AG10803 (cell line): ENCODE data around the gene CFAP46.
"Not testable (repeated sequence)": the region's sequence is repeated elsewhere in the genome, so short reads cannot be mapped to it uniquely, and the experiment has no call there.

Experiments used
- DNase-seq: peaks from one replicate; pipeline ENCODE4 v3.0.0; 2010; ENCODE audit warnings: low read depth
- H3K4me3 ChIP-seq: 2 replicates; pipeline ENCODE4 v1.5.1; 2011; ENCODE audit warnings: mild to moderate bottlenecking, low read length, control low read depth
- TF ChIP-seq, protein P1 (sequence below): conservative IDR thresholded peaks from 2 replicates; pipeline ENCODE4 v1.5.1; 2011; ENCODE audit warnings: mild to moderate bottlenecking, low read length, control low read depth, inconsistent platforms

The CFAP46 gene

DNA sequence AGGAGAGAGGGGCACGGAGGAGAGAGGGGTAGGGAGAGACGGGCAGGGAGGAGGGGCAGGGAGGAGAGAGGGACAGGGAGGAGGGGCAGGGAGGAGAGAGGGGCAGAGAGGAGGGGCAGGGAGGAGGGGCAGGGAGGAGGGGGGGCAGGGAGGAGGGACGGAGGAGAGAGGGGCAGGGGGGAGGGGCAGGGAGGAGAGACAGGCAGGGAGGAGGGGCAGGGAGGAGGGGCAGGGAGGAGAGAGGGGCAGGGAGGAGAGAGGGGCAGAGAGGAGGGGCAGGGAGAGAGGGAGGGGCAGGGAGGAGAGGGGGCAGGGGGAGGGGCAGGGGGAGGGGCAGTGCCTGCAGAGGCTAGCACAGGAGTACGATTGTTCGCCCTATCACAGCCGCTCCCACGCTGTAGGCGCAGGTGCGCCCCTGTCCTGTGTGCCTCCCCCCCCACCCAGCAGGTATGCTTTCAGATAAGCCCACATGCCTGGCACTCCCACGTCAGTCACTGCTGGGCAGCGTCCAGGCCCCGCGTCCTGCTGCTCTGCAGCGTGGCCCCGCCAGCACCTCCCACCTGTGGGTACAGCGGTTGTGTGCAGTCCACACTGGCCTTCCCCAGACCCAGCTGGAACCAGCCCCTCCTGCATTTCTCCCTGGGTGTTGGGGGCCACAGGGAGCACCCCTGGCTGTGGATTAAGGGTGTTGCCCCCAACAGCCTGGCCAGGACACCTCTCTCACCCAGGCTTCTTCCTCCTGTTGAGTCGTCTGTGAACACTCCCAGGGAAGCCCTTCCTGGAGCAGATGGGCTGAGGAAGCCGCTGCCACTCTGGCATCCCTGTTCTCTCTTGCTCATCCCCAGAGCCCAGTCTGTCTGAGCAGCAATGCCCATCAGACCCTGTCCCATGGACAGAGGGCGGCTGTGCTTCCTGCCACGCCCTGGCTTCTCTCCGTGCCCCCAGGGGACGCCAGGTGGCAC, 167.2 kb downstream of the CFAP46 start:
- no peak for DNase-seq
- TF ChIP-seq, protein P1, sequence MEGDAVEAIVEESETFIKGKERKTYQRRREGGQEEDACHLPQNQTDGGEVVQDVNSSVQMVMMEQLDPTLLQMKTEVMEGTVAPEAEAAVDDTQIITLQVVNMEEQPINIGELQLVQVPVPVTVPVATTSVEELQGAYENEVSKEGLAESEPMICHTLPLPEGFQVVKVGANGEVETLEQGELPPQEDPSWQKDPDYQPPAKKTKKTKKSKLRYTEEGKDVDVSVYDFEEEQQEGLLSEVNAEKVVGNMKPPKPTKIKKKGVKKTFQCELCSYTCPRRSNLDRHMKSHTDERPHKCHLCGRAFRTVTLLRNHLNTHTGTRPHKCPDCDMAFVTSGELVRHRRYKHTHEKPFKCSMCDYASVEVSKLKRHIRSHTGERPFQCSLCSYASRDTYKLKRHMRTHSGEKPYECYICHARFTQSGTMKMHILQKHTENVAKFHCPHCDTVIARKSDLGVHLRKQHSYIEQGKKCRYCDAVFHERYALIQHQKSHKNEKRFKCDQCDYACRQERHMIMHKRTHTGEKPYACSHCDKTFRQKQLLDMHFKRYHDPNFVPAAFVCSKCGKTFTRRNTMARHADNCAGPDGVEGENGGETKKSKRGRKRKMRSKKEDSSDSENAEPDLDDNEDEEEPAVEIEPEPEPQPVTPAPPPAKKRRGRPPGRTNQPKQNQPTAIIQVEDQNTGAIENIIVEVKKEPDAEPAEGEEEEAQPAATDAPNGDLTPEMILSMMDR = no peak
- H3K4me3 ChIP-seq = no peak overlapping the region

GRCh38 chr10:132774181-132774901, 168.0 kb downstream of the CFAP46 start:
- DNase-seq = no peak

GRCh38 chr10:132772816-132773215, 169.6 kb downstream of the CFAP46 start:
- not testable (repeated sequence) for H3K4me3 ChIP-seq, DNase-seq

More at GRCh38 chr10:132774181-132774901, 168.0 kb downstream of the CFAP46 start:
- TF ChIP-seq, protein P1 = no peak
- H3K4me3 ChIP-seq = no peak overlapping the region

- TF ChIP-seq, protein P1 = no peak
- DNase-seq = no peak
- no peak overlapping the region for H3K4me3 ChIP-seq
These were observed 172.0 kb downstream of the CFAP46 start for GRCh38 chr10:132770061-132771021.

DNA sequence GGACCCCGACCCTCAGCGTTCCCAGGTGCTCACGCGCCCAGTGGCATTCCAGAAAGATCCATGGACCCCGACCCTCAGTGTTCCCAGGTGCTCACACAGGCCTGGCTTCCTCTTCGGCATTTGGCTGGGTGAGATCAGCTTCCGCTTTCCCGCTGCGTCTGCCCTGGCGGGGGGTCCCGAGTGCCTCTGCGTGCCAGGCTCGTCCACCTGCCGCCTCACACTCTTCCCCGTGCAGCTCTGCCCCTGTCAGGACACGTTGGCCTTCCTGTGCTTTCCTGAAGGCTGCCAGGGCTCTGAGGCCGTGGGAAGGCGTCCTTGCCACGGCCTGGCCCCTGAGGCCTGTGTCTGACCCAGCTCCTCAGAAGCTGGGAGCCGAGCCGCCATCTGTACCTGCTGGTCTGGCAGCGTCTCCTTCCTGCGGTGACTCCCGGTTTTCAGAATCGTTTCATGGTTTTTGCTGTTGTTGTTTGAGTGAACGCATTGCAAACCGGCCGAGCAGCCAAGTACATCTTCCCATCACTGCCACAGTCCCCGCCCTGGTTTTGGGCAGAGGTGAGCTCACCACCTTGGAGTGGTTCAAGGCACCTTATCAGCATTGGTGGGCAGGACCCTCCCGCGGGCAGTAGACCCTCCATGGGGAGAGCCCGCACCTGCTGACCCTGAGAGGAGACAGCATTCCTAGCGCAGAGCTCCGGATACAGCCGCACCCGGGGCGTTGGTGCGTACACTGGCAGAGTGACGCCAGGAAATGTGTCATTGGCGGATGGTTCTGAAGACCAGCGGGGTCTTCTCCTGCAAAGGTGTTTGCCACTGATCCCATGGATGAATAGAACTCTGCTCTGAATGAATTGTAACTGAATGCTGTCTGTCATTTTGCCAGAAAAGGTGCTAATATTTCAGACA, 173.8 kb downstream of the CFAP46 start:
- no peak for DNase-seq
- TF ChIP-seq, protein P1 = no peak

GRCh38 chr10:132766291-132766690, 176.1 kb downstream of the CFAP46 start:
- TF ChIP-seq, protein P1 = no peak
- no peak for DNase-seq
- no peak overlapping the region for H3K4me3 ChIP-seq

More for the DNA sequence above, 173.8 kb downstream of the CFAP46 start:
- no peak overlapping the region for H3K4me3 ChIP-seq
